Kidney glomerular epithelial cell (primary cell): ENCODE data around the gene EXOC7.
"Not testable (repeated sequence)": the region's sequence is repeated elsewhere in the genome, so short reads cannot be mapped to it uniquely, and the experiment has no call there.

ENCODE experiments used
- DNase-seq: peaks from one replicate; lab custom pipeline; 2025; lab: John Stamatoyannopoulos, UW

EXOC7 gene

GRCh38 chr17:76074390-76075363, 28.9 kb downstream of the EXOC7 start, which contains the start of gene GALR2:
Gene GALR2, plus strand, starts transcription at chr17:76074781. Its CDS starts 103 bp downstream, at chr17:76074884.
- no peak for DNase-seq

GRCh38 chr17:76072148-76072858, 31.3 kb downstream of the EXOC7 start, which contains the start of gene SRP68:
Gene SRP68, minus strand, starts transcription at chr17:76072517. Its CDS starts 26 bp downstream, at chr17:76072491.
- peak; percentile 69 for DNase-seq

- no peak for DNase-seq
Measured at GRCh38 chr17:76071531-76072147, 31.9 kb downstream of the EXOC7 start.

- DNase-seq: no peak
Measured at GRCh38 chr17:76065775-76066174, 37.8 kb downstream of the EXOC7 start.

GRCh38 chr17:76063875-76064546, 39.6 kb downstream of the EXOC7 start:
- no peak for DNase-seq

- not testable (repeated sequence) for DNase-seq
Measured at GRCh38 chr17:76058264-76058663, 45.3 kb downstream of the EXOC7 start.

- no peak for DNase-seq
Measured at GRCh38 chr17:76056882-76057281, 46.7 kb downstream of the EXOC7 start.

- no peak for DNase-seq
Measured at GRCh38 chr17:76054112-76054476, 49.5 kb downstream of the EXOC7 start.

GRCh38 chr17:76053246-76054111, 50.1 kb downstream of the EXOC7 start:
- peak; percentile 49 for DNase-seq

- peak; percentile 60 for DNase-seq
Measured at GRCh38 chr17:76051561-76051960, 52.0 kb downstream of the EXOC7 start.

GRCh38 chr17:76050538-76051467, 52.8 kb downstream of the EXOC7 start:
- DNase-seq: peak; percentile 93

GRCh38 chr17:76049836-76050537, 53.6 kb downstream of the EXOC7 start:
- DNase-seq: no peak

- DNase-seq: no peak
Measured at GRCh38 chr17:76049239-76049638, 54.3 kb downstream of the EXOC7 start.

GRCh38 chr17:76048711-76049110, 54.9 kb downstream of the EXOC7 start:
- no peak for DNase-seq

- no peak for DNase-seq
Measured at GRCh38 chr17:76048025-76048605, 55.5 kb downstream of the EXOC7 start.

- no peak for DNase-seq
Measured at GRCh38 chr17:76046064-76046463, 57.5 kb downstream of the EXOC7 start.

- not testable (repeated sequence) for DNase-seq
Measured at GRCh38 chr17:76044475-76045007, 59.0 kb downstream of the EXOC7 start.

GRCh38 chr17:76042868-76043267, 60.7 kb downstream of the EXOC7 start:
- DNase-seq: not testable (repeated sequence)
